ENCODE results near the gene GIMAP7. TPM values are rescaled to one million over a fixed set of nuclear protein-coding genes. Genes with fewer than 3 reads are reported as not detected.
"Not testable (repeated sequence)": the region's sequence is repeated elsewhere in the genome, so short reads cannot be mapped to it uniquely, and the experiment has no call there.

GIMAP7 gene
- total RNA-seq, 1 donor from 2014 or later = 31.6 TPM

DNA sequence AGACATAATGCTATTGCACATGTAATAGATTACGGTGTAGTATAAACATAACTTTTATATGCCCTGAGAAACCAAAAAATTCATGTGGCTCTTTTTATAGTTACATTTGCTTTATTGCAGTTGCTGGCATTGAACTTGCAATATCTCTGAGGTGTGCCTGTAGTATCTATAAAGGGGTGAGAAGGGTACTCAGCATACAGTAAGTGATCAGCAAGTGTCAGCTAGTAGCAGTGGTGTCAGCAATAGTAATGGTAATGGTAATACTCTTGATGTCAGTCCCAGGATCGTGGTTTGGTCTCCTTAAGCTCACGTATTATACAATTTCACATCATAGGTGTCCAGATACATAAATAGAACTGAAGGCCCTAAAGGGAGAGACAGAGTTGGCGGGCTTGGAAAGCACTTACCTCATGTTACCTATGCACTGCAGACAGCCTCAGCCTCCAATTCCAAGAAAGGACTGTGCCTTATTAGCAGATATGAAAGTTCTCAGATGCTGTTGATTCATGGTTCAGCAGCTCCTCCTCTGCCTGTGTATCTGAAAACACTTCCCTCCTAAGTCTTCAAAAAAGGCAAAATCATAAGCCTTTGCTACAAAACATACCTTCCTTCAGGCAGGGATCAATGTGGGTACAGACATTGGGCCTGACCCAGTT, 6.6 kb upstream of the GIMAP7 start:
- no peak for ATAC-seq
- no peak for DNase-seq (ENCODE audit: low spot score)
- intact Hi-C loops (cut with DNase I) = no loop called here

DNA sequence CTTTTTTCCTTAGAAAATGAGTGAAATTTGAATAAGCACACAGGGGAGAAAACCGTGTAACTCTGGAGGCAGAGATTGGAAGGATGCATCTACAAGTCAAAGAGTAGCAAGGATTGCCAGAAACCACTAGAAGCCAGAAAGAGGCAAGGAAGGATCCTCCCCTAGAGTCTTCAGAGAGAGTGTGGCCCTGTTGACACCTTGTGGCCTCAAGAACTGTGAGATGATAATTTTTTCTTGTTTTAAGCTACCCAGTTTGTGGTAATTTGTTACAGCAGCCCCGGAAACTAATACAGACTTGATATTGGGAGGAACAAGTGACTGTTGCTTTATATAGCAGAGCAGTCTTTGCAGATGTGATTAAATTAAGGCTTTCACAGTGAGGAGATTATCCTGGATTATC, 3.6 kb upstream of the GIMAP7 start:
- DNase-seq (ENCODE audit: low spot score) (no peak), ATAC-seq (no peak)
- intact Hi-C loops (cut with DNase I) = no loop called here

DNA sequence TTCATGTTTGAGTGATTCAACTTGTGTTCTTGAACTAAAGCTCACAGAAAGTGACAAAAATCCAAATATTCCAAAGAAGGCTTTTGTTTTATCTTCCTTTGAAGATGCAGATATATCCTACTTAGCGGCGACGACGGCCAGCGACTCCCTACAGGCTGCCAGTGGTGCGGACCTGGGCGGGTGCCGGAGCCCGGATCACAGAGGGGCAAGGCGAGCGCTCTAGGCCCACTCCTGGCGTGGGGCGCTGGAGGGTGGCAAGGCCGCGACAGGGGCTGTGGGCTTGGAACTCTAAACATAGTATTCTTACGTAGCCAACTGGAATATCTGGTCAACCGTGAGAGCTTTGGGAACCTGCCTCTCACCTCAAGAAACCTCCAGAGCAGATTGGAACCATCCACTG, 914 bp upstream of the GIMAP7 start:
- ATAC-seq (no peak), DNase-seq (ENCODE audit: low spot score) (no peak)
- intact Hi-C loops (cut with DNase I) = no loop called here

DNA sequence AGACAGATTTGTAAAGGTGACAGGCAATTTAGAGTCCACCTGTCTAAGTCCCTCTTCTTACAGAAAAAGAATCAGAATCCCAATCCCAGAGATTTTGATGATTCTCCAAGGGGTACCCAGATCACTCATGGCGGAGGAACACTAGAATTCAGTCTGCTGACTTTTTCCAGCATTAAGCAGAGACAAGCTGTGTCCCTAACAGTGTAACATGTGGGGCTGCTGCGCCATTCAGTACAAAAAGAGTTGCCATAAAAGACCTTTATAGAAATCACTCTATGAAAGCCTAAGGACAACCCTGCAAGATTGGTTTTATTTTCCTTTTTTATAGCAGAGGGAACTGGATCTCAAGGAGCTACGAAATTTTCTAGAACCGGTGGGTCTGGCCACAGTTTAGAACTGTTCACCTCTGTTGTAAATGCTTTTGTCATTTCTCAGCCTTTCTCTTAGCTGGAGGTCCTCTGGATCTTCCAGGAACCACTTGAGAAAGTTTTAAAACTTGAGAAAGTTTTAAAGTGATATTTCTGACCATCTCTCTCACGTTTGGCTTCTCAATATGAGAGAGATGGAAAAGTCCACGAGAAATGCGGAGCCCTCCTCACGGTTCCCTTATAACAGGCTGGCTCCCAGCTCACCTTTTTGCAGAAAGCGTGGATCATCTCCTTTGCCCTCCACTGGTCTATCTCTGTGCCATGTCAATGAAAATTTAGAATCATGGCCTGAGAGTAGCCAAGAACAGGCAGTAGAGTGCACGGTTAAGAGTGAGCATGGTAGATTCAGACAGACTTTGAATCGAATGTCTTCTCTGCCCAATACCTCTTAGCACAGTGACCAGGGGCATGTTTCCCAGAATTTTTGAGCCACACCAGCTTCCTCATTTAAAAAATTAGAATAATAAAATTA, 826 bp downstream of the GIMAP7 start:
- intact Hi-C loops (cut with DNase I) = no loop called here
- DNase-seq (ENCODE audit: low spot score) (no peak), ATAC-seq (no peak)

DNA sequence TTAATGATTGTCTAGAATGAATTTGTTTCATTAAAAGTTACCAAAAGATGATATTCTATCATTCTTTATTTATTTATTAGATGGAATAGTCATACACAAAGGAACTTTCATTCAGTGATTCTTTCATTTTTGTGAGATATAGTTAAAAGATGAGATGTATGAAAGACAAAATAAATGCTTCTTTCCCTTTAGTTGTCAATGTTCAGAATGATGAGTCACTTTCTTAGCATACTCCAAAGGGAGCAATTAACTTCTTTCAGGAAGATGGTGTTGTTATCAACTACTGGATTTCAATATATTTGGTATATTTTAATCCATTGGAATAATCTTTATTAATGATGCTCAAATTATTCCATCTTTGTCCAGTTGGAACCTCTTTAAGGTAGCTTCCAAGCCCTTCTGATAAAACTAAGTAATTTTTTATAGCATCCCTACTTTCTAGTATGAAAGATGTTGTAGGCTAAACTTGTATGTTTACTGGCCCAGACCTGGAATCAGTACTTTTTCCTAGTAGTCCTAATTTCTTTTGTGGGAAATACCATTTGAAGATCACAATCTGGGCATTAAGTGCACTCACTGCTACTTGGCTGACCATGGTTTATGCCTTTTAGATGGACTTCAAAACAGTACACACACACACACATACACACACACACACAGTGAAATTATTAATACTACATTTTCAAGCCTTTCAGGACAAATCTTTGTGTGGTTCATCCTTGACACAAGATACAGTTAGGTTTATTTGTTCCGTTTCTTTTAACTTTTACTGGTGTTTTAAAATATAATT, 2.5 kb downstream of the GIMAP7 start:
- DNase-seq (ENCODE audit: low spot score) = no peak
- intact Hi-C loops (cut with DNase I) = no loop called here
- ATAC-seq = no peak

DNA sequence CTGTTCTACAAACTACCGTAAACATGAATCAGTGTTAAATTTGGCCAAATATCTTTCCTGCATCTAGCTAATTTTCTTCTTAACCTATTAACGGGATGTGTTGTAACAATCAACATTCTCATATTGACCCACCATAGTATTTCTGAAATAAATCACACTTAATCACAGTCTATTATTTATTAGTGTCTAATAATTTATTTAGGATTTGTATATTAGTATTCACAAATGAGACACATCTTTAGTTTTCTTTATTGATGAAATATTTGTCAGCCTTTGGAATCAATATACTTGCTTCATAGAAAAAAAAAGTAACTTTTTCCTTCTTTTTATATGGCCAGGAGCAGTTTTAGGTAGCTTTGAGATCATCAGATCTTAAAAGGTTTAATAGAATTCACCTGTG, 4.6 kb downstream of the GIMAP7 start:
- intact Hi-C loops (cut with DNase I) = no loop called here
- ATAC-seq = no peak
- DNase-seq (ENCODE audit: low spot score) = no peak

DNA sequence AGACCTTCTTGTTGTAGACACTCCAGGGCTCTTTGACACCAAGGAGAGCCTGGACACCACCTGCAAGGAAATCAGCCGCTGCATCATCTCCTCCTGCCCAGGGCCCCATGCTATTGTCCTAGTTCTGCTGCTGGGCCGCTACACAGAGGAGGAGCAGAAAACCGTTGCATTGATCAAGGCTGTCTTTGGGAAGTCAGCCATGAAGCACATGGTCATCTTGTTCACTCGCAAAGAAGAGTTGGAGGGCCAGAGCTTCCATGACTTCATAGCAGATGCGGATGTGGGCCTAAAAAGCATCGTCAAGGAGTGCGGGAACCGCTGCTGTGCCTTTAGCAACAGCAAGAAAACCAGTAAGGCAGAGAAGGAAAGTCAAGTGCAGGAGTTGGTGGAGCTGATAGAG, 5.5 kb downstream of the GIMAP7 start:
- DNase-seq (ENCODE audit: low spot score) (no peak), ATAC-seq (no peak)
- intact Hi-C loops (cut with DNase I) = no loop called here

DNA sequence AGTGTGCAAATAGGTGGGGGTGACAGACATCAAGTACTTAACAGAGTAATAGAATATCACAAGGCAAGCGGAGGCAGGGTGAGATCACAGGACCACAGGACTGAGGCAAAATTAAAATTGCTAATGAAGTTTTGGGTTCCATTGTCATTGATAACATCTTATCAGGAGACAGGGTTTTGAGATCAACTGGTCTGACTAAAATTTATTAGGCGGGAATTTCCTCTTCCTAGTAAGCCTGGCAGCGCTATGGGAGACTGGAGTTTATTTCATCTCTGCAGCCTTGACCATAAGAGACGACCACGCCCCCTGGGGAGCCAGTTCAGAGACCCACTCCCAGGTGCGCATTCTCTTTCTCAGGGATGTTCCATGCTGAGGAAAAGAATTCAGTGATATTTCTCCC, 8.3 kb downstream of the GIMAP7 start:
- ATAC-seq; DNase-seq (ENCODE audit: low spot score); intact Hi-C loops (cut with DNase I): not testable (repeated sequence)

DNA sequence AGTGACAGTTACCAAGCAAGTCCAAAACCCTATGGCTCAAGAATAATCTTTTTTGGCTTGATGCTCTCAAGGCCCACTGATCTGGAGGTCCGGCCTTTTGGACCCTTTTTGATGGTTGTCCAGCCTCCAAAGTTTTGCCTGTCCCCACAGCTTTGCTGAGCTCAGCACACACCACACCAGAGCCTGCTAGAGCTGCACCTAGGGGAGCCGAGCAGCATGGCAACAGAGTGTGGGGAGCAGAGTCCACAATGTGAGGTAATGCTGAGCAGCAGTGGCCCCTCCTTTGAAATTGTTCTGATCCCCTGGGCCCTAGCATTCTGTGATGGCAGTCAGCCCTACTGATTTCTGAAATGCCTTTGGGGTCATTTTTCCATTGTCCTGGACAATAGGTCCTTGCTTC, 9.3 kb downstream of the GIMAP7 start:
- intact Hi-C loops (cut with DNase I) = no loop called here
- DNase-seq (ENCODE audit: low spot score) (no peak), ATAC-seq (no peak)

DNA sequence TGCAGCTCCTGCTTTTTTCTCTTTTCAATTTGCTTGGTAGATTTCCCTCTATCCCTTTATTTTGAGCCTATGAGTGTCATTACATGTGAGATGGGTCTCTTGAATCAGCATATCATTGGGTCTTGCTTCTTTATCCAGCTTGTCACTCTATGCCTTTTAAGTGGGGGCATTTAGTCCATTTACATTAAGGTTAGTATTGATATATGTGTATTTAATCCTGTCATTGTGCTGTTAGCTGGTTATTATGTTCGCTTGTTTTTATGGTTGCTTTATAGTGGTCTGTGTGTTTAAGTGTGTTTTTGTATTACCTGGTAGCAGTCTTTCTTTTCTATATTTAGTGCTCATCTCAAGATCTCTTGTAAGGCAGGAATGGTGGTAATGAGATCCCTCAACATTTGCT, 17.0 kb downstream of the GIMAP7 start:
- DNase-seq (ENCODE audit: low spot score) = no peak
- no peak for ATAC-seq
- intact Hi-C loops (cut with DNase I) = no loop called here

DNA sequence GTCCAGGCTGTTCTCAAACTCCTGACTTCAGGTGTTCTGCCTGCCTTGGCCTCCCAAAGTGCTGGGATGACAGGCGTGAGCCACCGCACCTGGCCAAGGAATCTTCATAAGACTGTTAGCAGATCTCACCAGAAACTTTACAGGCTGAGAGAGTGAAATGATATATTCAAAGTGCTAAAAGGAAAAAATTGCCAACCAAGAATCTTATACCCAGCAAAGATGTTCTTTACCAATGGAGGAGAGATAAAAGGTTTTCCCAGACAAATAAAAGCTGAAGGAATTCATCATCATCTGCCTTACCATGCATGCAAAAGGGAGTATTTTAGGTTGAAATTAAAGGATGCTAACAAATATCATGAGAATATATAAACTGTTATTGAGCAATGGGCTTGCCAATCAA, 23.6 kb downstream of the GIMAP7 start:
- no peak for ATAC-seq

DNA sequence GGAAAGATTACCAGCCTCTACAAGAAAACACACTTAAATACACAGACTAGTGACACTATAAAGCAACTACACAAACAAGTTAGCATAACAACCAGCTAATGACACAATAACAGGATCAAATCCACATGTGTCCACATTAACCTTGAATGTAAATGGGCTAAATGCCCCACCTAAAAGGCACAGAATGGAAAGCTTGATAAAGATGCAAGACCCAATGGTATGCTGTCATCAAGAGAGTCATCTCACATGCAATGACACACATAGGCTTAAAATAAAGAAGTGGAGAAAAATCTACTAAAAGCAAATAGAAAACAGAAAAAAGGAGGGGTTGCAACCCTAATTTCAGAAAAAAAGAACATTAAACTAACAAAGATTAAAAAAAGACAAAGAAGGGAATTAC, 38.5 kb downstream of the GIMAP7 start:
- DNase-seq (ENCODE audit: low spot score) (no peak), ATAC-seq (no peak)
- intact Hi-C loops (cut with DNase I) = no loop called here

More for the DNA sequence above, 23.6 kb downstream of the GIMAP7 start:
- intact Hi-C loops (cut with DNase I) = no loop called here
- DNase-seq (ENCODE audit: low spot score) = no peak

DNA sequence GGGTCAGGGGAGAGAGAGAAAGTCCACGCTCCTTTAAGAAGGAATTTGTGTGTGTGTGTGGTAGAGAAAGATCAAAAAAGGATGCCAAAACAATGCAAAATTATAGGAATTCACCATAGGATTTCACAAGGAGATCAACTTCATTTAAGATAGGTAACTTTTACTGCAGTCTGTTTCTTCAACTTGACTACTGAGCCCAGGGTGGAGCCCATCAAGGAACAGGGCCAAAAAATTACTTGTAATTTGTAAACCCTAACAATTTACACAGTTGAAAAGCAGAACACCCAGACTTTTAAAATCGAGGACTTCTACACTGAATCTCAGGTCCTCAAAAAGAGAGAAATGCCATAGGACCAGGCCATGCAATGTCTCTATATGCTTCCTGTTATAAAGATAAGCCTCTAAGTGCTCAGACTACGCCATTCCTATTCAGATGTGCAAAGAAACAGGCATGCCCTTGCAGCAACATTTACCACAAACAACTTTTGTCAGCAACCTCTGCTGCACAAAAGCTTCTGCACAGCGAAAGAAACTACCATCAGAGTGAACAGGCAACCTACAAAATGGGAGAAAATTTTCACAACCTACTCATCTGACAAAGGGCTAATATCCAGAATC, 42.0 kb downstream of the GIMAP7 start:
- intact Hi-C loops (cut with DNase I) = no loop called here
- ATAC-seq = no peak
- DNase-seq (ENCODE audit: low spot score) = no peak

DNA sequence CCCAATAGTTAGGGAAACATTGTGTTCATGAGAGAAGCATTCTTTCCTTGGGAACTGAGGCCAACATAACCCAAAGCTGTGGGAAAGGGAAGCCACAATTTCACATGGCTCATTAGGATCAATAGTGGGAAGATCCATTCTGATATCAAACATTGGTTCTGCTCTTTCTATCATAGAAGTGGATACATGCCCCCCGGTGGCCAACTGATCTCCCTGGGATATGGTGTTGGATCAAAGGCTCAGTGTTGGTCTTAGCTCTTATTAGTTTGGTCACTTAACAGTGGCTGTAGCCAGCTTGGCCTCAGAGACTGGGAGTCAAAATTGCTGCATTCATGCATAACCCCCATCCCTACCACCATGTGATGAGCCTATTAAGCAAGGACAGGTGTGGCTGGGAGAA, 45.8 kb downstream of the GIMAP7 start:
- no peak for ATAC-seq
- DNase-seq (ENCODE audit: low spot score) = no peak
- intact Hi-C loops (cut with DNase I) = no loop called here

DNA sequence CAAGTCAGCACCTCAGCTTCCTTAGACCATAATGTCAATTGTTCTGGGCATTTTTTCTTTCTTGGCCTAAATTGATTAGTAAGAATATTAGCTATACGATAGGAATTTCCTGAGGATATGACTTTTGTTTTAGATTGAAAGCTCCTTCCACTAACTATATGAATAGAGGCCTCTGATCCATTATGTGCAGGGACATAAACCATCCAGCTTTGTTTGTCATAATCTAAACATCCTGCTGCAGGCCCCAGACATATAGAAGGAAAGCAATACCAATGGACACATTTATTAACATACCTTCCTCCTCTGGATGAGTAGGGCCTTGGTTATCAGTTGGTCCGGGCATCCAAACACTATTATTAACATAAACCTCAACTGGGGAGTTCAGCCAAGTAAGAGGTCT, 48.2 kb downstream of the GIMAP7 start:
- no peak for DNase-seq (ENCODE audit: low spot score)
- ATAC-seq = no peak
- intact Hi-C loops (cut with DNase I) = no loop called here

DNA sequence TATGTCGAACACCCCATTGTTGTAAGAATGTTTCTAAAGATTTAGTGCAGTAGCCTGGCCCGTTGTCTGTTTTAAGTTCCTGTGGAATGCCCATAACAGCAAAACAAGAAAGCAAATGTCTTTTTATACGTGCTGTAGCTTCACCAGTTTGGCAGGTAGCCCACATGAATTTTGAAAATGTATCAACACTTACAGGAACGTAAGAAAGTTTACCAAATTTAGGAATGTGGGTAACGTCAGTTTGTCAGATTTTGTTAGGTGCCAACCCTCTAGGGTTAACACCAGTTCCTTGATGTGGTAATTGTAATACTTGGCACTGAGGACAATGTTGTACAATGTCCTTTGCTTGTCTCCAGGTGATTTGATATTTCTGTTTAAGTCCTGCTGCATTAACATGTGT, 49.3 kb downstream of the GIMAP7 start:
- no peak for ATAC-seq
- intact Hi-C loops (cut with DNase I) = no loop called here
- DNase-seq (ENCODE audit: low spot score) = no peak

DNA sequence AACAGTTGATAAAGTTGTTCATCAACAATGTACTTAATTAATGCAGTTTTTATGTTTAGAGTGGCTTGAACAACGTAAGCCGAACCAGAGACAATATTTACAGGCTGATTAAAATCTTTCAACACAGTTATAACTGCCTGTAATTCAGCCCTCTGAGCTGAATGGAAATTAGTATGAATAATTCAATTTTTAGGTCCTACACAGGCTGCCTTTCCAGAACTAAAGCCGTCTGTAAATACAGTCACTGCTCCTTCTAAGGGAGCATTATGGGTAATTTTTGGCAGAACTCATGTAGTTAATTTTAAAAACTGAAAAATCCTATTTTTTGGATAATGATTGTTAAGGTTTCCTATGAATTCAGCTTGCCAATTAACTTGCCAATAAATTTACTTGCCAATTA, 49.9 kb downstream of the GIMAP7 start:
- intact Hi-C loops (cut with DNase I) = no loop called here
- DNase-seq (ENCODE audit: low spot score) (no peak), ATAC-seq (no peak)

DNA sequence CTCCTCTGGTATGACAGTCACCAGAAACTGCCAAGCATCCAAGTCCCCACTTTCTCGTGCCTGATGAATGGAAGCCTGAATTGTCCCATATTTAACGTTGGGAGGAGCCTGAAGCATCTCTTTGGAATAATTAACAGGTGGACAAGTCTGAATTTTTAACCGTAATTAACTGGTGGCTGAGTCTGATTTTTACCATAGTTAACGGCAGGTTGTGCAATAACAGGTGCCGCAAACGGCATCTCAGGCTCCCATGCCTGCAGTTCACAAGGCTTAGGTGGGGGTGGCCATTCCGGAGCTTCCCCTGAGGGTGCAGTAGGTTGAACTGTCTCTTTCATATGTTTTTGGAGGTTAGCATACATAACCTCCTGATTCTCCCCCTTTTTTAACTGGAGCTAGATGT, 50.6 kb downstream of the GIMAP7 start:
- intact Hi-C loops (cut with DNase I) = no loop called here
- DNase-seq (ENCODE audit: low spot score) = no peak
- no peak for ATAC-seq

DNA sequence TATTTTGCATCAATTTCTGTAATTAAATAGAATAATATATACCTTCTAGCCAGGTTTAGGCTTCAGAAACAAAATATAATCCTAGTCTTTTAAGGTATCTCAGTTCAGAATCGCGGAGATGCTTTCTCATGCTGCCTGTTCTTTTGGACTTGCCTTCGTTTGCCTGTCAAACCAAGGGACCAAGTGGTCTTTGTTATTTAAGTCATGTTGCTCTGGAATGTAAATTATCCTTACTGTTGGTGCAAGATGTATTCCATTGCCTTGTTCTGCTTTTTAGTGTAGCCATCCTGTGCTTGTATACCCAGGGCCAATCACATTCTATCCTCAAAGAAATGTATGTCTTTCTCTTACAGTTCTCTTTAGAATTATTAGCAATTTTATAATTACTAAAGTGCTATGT, 51.5 kb downstream of the GIMAP7 start:
- intact Hi-C loops (cut with DNase I) = no loop called here
- ATAC-seq = no peak

DNA sequence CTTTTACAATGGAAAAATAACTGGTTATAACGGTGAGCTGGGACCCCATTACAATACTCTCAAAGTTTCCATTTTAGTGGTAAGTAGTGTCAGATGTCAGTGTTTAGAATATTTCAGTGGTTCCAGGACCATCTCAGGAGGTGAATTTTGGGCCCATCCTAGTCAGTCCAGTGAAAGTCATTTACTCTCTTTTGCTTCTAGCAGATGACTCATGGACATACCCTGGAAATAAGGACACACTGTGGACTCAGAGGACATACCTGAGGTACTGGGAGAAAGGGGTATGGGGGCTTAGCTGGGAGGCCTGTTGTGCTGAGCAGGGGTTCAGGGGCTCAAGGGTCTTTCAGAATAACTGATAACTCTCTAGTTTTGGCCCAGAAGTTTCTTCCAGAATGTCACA, 51.9 kb downstream of the GIMAP7 start:
- intact Hi-C loops (cut with DNase I) = no loop called here
- ATAC-seq = no peak
- DNase-seq (ENCODE audit: low spot score) = no peak

More for the DNA sequence above, 51.5 kb downstream of the GIMAP7 start:
- no peak for DNase-seq (ENCODE audit: low spot score)
